Epithelial cell of esophagus (primary cell): Measurements from ENCODE around the gene PTPRN2.
"Not testable (repeated sequence)": the region's sequence is repeated elsewhere in the genome, so short reads cannot be mapped to it uniquely, and the experiment has no call there.

ENCODE experiments used
- DNase-seq: peaks from one replicate; pipeline ENCODE4 v3.0.0; 2010; ENCODE audit warnings: low read depth
- H3K4me3 ChIP-seq: 2 replicates; pipeline ENCODE4 v1.5.1; 2011; ENCODE audit warnings: mild to moderate bottlenecking, low read length, control low read depth
- TF ChIP-seq, protein P1 (sequence below): IDR thresholded peaks from 2 replicates; pipeline ENCODE4 v1.5.1; 2011; ENCODE audit warnings: low read depth, mild to moderate bottlenecking, low read length, control low read depth, inconsistent platforms; ENCODE audit not compliant: insufficient read depth; ENCODE audit errors: missing control alignments

Gene PTPRN2

GRCh38 chr7:158228986-158229385 is 358.6 kb downstream of the PTPRN2 start:
- no peak overlapping the region for H3K4me3 ChIP-seq
- no peak for DNase-seq
- TF ChIP-seq, protein P1, sequence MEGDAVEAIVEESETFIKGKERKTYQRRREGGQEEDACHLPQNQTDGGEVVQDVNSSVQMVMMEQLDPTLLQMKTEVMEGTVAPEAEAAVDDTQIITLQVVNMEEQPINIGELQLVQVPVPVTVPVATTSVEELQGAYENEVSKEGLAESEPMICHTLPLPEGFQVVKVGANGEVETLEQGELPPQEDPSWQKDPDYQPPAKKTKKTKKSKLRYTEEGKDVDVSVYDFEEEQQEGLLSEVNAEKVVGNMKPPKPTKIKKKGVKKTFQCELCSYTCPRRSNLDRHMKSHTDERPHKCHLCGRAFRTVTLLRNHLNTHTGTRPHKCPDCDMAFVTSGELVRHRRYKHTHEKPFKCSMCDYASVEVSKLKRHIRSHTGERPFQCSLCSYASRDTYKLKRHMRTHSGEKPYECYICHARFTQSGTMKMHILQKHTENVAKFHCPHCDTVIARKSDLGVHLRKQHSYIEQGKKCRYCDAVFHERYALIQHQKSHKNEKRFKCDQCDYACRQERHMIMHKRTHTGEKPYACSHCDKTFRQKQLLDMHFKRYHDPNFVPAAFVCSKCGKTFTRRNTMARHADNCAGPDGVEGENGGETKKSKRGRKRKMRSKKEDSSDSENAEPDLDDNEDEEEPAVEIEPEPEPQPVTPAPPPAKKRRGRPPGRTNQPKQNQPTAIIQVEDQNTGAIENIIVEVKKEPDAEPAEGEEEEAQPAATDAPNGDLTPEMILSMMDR = no peak

GRCh38 chr7:158228131-158228530 is 359.5 kb downstream of the PTPRN2 start:
- H3K4me3 ChIP-seq = no peak overlapping the region
- TF ChIP-seq, protein P1 = no peak
- no peak for DNase-seq

DNA sequence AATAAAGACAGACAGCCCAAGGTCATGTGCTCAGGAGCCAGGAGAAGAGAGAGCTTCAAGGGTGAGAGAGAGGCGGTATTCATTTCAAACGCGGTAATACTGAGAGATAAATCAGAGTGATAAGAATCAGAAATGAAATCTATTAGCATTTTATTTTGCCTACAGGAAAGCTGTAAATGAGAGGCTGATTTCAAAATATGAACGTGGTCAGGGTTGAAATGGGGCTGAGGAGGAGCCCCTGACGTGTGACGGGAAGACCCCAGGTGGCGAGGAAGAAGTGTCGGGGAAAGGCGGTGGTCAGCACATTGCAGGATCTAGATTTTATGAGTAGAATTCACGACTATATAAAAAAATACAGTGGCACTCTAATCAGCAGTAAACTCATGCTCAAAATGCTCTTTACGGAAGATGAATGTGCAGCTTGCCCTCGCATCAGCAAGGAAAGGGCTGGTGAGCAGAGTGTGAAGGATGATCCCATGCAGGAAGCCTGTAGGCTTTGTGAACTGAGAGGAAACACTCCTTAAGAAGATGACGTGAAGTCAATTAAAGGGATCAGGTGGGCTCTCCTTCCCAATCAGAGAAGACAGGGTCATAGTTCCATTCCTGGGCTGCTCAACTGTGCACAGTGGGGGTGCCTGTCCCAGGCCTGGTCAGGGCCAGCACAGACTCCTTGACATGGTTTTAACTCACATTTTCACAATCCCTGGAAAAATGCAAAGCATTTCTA is 360.2 kb downstream of the PTPRN2 start:
- TF ChIP-seq, protein P1 = no peak
- H3K4me3 ChIP-seq = no peak overlapping the region
- DNase-seq = no peak

- H3K4me3 ChIP-seq = no peak overlapping the region
- TF ChIP-seq, protein P1 = no peak
- DNase-seq = no peak
These were observed 371.4 kb downstream of the PTPRN2 start for GRCh38 chr7:158216198-158216597.

- no peak overlapping the region for H3K4me3 ChIP-seq
- no peak for DNase-seq
- TF ChIP-seq, protein P1 = no peak
These were observed 378.2 kb downstream of the PTPRN2 start for GRCh38 chr7:158209435-158209834.

GRCh38 chr7:158206341-158206740 is 381.3 kb downstream of the PTPRN2 start:
- H3K4me3 ChIP-seq = no peak overlapping the region
- DNase-seq = no peak
- TF ChIP-seq, protein P1 = no peak

GRCh38 chr7:158204453-158204852 is 383.2 kb downstream of the PTPRN2 start:
- no peak overlapping the region for H3K4me3 ChIP-seq
- TF ChIP-seq, protein P1 = no peak
- DNase-seq = no peak

DNA sequence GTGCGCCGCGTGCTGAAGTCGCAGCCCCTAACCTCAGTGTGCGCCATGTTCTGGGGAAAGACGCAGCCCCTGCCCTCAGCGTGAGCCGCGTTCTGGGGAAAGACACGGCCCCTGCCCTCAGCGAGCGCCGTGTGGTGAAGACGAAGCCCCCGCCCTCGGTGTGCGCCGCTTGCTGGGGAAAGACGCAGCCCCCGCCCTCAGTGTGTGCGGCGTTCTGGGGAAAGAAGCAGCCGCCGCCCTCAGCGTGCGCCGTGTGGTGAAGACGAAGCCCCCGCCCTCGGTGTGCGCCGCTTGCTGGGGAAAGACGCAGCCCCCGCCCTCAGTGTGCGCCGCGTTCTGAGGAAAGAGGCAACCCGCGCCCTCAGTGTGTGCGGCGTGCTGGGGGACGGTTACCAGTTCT is 383.7 kb downstream of the PTPRN2 start:
- H3K4me3 ChIP-seq, DNase-seq: not testable (repeated sequence)
